H1 (cell line): ENCODE data around the gene PATJ. TPM values are rescaled to one million over a fixed set of nuclear protein-coding genes. Genes with fewer than 3 reads are reported as not detected.

Experiments
- CHD2 ChIP-seq: IDR thresholded peaks from 2 replicates; pipeline ENCODE4 v1.6.1; 2012; ENCODE audit warnings: low read length, improper control_type of control experiment
- CHD7 ChIP-seq: fragments of 300-600 bp; sonication (generic); IDR thresholded peaks from 2 replicates; pipeline ENCODE4 v1.7.1; 2012; ENCODE audit warnings: low read length, moderate library complexity, mild to moderate bottlenecking, inconsistent platforms; ENCODE audit not compliant: insufficient replicate concordance
- MAFK ChIP-seq: IDR thresholded peaks from 2 replicates; pipeline ENCODE4 v1.6.1; 2012; ENCODE audit warnings: low read depth, mild to moderate bottlenecking, improper control_type of control experiment, low read length
- POU5F1 ChIP-seq: IDR thresholded peaks from 2 replicates; pipeline ENCODE4 v1.6.1; 2011; ENCODE audit warnings: low read depth, mild to moderate bottlenecking, low read length, moderate library complexity
- RBBP5 ChIP-seq: IDR thresholded peaks from 2 replicates; pipeline ENCODE4 v1.7.1; 2012; ENCODE audit warnings: low read depth, mild to moderate bottlenecking, inconsistent platforms, low read length, moderate library complexity, borderline replicate concordance
- SAP30 ChIP-seq: fragments of 300-600 bp; sonication (generic); IDR thresholded peaks from 2 replicates; pipeline ENCODE4 v1.7.1; 2012; ENCODE audit warnings: low read length, moderate library complexity, mild to moderate bottlenecking, inconsistent platforms; ENCODE audit not compliant: insufficient read depth, insufficient replicate concordance
- SUZ12 ChIP-seq: fragments of 200-600 bp; sonication (generic); IDR thresholded peaks from 2 replicates; pipeline ENCODE4 v1.6.1; 2012; ENCODE audit warnings: mild to moderate bottlenecking, inconsistent platforms, low read length, moderate library complexity, mixed read lengths
- USF2 ChIP-seq: IDR thresholded peaks from 2 replicates; pipeline ENCODE4 v1.6.1; 2011; ENCODE audit warnings: low read length, improper control_type of control experiment
- YY1 ChIP-seq: IDR thresholded peaks from 2 replicates; pipeline ENCODE4 v1.6.1; 2011; ENCODE audit warnings: low read depth, mild to moderate bottlenecking, low read length
- polyA plus RNA-seq, 7 experiments: library from polyadenylated mRNA; depleted of rRNA in 3 of 7; stranded (reverse) in 5 of 7; unstranded in 2 of 7; fragments of >200 nt in 5 of 7; fragments of 200-250 nt in 2 of 7; gene quantifications; 1 replicate in 5 of 7; 2 replicates in 1 of 7; 4 replicates in 1 of 7; pipeline versions ENCODE4 v1.2.1 to v1.2.3, GENCODE V29; 2011 to 2013; ENCODE audit warnings: missing spikeins in 2 of 7, mixed read lengths in 2 of 7
- total RNA-seq: library from RNA; stranded (reverse); fragmentation: NEBNext Ultra II Directional; extraction: Animal tissue kit (Norgen Biotek cat#: 25700); gene quantifications from 2 replicates; pipeline ENCODE4 v1.2.1, GENCODE V29; 2021

PATJ gene
- total and polyA plus RNA-seq, 2 of the 8 experiments (the other 6 are each of a cell fraction or from before 2014, with no cell fraction given) = 8.2 to 55.6 TPM

- no peak for TF ChIP-seq USF2
- no peak for TF ChIP-seq SAP30
- TF ChIP-seq RBBP5 = no peak
- no peak for TF ChIP-seq SUZ12
- no peak for TF ChIP-seq POU5F1
- no peak for TF ChIP-seq CHD7
- no peak for TF ChIP-seq YY1
- TF ChIP-seq MAFK = no peak
- no peak for TF ChIP-seq CHD2
Observed at GRCh38 chr1:62046927-62047326, 304.6 kb downstream of the PATJ start (continued).
